AG10803 (cell line): ENCODE data around the gene PACS2.

ENCODE experiments used
- DNase-seq: peaks from one replicate; pipeline ENCODE4 v3.0.0; 2010; ENCODE audit warnings: low read depth
- H3K4me3 ChIP-seq: 2 replicates; pipeline ENCODE4 v1.5.1; 2011; ENCODE audit warnings: mild to moderate bottlenecking, low read length, control low read depth
- TF ChIP-seq, protein P1 (sequence below): conservative IDR thresholded peaks from 2 replicates; pipeline ENCODE4 v1.5.1; 2011; ENCODE audit warnings: mild to moderate bottlenecking, low read length, control low read depth, inconsistent platforms

PACS2 gene

DNA sequence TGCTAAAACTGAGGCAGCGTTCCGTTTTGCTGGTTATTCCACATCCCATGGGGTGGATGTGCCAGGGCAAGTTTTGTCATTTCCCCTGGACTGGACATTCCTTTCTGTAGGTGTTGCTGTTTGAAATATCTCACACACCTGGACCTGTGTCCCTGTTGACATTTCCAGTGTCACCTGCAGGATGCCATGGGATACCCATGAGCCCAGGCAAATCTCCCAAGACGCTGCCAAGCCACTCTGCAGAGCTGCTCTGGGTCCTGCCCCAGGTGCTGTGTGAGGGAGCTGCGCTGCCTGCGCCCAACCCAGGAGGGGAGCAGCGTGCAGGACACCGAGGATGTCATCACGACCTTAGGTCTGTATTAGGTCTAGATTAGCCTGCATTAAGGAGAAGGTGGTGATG lies 5.2 kb upstream of the PACS2 start:
- TF ChIP-seq, protein P1, sequence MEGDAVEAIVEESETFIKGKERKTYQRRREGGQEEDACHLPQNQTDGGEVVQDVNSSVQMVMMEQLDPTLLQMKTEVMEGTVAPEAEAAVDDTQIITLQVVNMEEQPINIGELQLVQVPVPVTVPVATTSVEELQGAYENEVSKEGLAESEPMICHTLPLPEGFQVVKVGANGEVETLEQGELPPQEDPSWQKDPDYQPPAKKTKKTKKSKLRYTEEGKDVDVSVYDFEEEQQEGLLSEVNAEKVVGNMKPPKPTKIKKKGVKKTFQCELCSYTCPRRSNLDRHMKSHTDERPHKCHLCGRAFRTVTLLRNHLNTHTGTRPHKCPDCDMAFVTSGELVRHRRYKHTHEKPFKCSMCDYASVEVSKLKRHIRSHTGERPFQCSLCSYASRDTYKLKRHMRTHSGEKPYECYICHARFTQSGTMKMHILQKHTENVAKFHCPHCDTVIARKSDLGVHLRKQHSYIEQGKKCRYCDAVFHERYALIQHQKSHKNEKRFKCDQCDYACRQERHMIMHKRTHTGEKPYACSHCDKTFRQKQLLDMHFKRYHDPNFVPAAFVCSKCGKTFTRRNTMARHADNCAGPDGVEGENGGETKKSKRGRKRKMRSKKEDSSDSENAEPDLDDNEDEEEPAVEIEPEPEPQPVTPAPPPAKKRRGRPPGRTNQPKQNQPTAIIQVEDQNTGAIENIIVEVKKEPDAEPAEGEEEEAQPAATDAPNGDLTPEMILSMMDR: no peak
- DNase-seq: no peak
- no peak overlapping the region for H3K4me3 ChIP-seq

DNA sequence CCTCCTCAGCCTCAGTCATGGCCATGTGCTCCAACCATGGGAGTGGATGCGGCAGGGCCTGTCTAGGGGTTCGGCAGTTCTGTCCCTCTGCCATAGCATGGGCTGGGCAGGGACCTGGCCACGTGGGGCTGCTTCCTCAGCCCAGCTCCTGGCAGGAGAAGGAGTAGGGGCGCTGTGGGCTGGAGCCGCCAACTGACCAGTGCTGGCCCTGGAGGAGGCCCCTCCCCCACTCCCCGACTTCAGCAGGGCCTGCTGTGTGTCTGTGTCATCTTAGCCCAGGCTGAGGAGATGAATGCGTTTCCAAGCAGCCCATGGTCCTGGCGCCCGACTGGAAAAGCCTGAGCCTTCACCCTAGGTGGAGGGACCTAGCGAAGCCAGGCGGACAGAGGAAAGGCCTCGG lies 2.7 kb upstream of the PACS2 start:
- DNase-seq: no peak
- H3K4me3 ChIP-seq: no peak overlapping the region
- TF ChIP-seq, protein P1: no peak

DNA sequence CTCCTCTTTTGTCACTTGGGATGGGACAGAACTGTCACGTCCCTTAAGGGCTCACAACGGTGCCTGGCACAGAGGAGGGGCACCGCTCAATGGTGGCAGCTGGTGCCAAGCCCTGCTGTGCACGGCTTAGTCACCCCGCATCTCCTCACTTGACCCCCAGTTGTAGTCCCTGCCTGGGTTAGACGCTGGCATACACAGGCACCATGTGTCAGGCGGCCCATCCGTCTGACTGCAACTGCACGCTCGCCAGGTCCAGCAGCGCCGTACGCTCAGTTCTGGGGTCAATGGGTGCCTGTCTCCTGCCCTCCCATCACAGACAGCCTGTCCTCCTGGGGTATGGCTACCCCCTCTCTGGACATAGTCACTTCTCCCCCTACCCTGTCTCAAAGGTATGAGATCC lies 1.6 kb upstream of the PACS2 start:
- DNase-seq: no peak
- H3K4me3 ChIP-seq: no peak overlapping the region
- TF ChIP-seq, protein P1: no peak

DNA sequence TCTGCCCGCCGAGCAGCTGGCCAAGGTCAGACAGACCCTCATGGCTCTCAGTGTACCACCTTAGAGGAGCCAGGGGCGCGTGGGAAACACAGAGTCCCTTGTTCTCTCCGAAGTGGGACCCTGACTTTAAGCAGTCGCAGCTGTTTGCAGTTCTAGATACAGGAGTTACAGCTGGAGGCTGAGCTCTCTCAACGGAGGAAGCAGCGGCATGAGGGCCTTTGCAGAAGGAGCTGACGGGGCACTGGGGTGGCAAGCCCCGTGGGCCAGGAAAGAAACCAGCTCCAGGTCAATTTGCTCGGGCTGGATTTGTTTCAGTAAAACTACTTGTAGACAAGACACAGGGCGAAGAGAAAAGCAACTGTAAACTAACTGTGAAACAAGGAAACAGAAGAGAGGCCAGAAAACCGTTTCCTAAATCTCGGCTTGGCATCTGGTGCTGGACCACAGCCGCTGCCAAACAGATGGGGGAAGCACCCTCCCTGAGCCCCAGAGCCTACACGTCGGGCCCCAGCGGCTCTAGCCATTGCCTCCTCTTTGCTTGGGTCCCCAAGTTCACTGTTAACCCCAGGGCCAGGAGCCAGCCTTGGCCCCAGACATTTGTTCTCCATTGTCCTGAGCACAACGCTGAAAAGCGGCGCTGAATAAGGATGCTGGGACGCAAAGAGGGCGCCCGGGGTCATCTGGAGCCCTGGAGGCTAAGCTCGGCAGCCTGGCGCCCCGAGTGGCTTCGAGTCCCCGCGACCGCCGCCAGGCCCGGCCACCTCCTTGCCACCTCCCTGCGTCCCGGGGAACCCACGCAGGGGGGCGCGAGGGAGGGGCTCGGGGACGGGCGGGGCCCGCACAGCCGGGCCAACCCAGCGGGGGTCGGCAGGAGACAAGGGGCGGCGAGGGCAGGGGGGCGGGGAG lies 914 bp upstream of the PACS2 start:
- TF ChIP-seq, protein P1: no peak
- peak overlapping the region; percentile 61 for H3K4me3 ChIP-seq
- peak; percentile 40 for DNase-seq

DNA sequence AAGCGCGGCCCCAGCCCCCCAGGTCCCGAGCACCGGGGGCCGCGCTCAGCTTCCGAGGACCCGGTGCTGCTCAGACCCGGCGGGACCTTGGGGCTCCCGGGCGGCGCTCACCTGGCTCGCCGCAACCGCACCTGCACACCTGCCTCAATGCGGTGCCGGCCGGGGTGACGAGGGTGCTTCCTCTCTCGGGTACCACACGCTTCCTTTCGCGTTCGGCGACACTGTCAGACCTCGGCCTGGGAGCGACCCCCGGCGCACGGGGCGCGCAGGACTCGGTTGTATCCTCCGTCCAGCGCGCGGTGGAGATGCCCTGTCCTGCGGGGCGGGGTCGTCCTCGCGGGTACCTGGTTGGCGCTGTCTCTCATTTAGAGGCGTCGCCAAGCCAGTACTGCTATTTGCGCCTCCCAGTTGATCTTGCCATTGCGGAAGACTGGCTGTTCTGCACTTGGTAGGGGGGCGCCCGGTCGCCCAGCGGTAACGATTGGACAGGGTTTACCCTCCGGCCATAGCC lies 718 bp downstream of the PACS2 start:
- TF ChIP-seq, protein P1: no peak
- H3K4me3 ChIP-seq: peak overlapping the region; percentile 73
- DNase-seq: peak; percentile 23

DNA sequence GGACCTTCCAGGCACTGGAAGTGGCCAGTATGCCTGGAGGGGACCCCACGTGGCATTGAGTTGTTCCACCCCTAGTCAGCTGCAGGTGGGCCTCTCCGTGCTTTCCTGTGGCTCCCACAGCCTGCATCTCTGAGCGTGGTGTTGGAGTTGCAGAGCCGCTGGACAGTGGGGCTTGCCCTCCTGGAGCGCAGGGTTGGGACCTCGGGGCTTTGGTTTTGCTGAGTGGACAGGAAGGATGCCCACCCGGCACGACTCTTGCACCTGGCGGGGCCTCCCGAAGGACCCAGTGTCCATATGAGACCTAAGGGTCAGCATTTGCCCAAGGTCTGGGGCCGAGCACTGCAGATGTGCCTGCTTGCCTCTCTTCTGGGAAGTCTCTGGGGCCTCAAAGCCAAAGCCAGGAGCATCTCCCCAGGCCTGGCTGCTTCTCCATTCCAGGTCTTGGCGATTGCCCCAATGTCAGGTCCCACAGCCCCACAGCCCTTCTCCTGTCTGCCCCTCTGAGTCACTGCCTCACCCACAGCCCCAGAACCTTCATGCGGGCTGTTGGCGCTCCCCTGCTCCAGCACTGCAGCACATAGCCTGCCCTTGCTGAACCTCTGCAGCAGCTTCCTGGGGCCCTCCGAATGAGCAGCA lies 1.5 kb downstream of the PACS2 start:
- H3K4me3 ChIP-seq: peak overlapping the region; percentile 73
- no peak for DNase-seq
- TF ChIP-seq, protein P1: no peak

DNA sequence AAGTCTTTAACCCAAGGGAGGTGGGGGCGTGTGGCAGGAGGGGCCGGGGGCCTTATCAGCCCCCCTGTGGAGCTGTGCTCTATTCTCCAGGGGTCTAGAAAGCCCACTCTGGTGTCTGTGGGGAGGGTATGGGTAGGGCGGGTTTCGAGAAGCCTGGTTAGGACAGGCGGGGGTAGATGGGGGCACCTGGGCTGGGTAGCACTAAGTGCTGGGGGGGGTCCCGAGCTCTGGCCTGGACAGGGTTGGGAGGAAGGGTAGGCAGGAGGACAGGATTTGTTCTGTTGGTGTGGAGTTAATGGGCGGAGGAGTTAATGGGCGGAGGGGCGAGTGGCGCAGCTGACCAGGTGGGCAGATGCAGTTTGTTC lies 2.0 kb downstream of the PACS2 start:
- TF ChIP-seq, protein P1: no peak
- peak overlapping the region; percentile 15; the same call in 1 of the 2 replicates for H3K4me3 ChIP-seq
- no peak for DNase-seq
